HepG2 (cell line): ENCODE data around the gene FBN3. TPM values are rescaled to one million over a fixed set of nuclear protein-coding genes. Genes with fewer than 3 reads are reported as not detected.

ENCODE experiments used
- BRD4 ChIP-seq: sonication (generic); formaldehyde crosslinking; IDR thresholded peaks from 2 replicates; pipeline ENCODE4 v1.4.0; 2020; ENCODE audit warnings: missing genetic modification reagents
- CTCF ChIP-seq: sonication (generic); formaldehyde crosslinking; IDR thresholded peaks from 2 replicates; pipeline ENCODE4 v1.5.0; 2020; ENCODE audit warnings: mild to moderate bottlenecking, missing genetic modification reagents, moderate library complexity
- EZH2 ChIP-seq: conservative IDR thresholded peaks from 2 replicates; pipeline ENCODE4 v1.6.1; 2012; ENCODE audit warnings: mild to moderate bottlenecking, low read depth, low read length, moderate library complexity
- FOSL1 ChIP-seq: sonication (generic); formaldehyde crosslinking; IDR thresholded peaks from 2 replicates; pipeline ENCODE4 v1.9.0; 2021; ENCODE audit warnings: missing genetic modification reagents, borderline replicate concordance
- FOXM1 ChIP-seq: sonication (generic); formaldehyde crosslinking; IDR thresholded peaks from 2 replicates; pipeline ENCODE4 v1.5.0; 2020; ENCODE audit warnings: missing genetic modification reagents
- FOXO1 ChIP-seq: sonication (generic); formaldehyde crosslinking; IDR thresholded peaks from 2 replicates; pipeline ENCODE4 v1.4.0; 2020; ENCODE audit warnings: missing genetic modification reagents
- GABPA ChIP-seq, 2 experiments: IDR thresholded peaks; 2 replicates each; pipeline ENCODE4 v1.6.1; 2011 to 2016; ENCODE audit warnings: low read depth in 2 of 2, low read length in 1 of 2, missing biosample characterization in 1 of 2, missing genetic modification characterization in 1 of 2
- HNF4A ChIP-seq: sonication (generic); formaldehyde crosslinking; IDR thresholded peaks from 2 replicates; pipeline ENCODE4 v1.4.0; 2020; ENCODE audit warnings: missing genetic modification reagents
- MTA3 ChIP-seq: sonication (generic); formaldehyde crosslinking; IDR thresholded peaks from 2 replicates; pipeline ENCODE4 v1.4.0; 2020; ENCODE audit warnings: missing genetic modification reagents
- NCOA1 ChIP-seq: sonication (generic); formaldehyde crosslinking; IDR thresholded peaks from 2 replicates; pipeline ENCODE4 v1.9.0; 2021; ENCODE audit warnings: missing genetic modification reagents
- NR2F1 ChIP-seq, 2 experiments: fragments of 450-650 bp in 1 of 2; formaldehyde crosslinking in 1 of 2; IDR thresholded peaks; 2 replicates each; pipeline versions ENCODE4 v1.5.0 to v1.6.1; 2016 to 2020; ENCODE audit warnings: mild to moderate bottlenecking in 1 of 2, missing compliant biosample characterization in 1 of 2, missing genetic modification reagents in 1 of 2, moderate library complexity in 1 of 2
- SOX5 ChIP-seq: IDR thresholded peaks from 2 replicates; pipeline ENCODE4 v1.6.1; 2016; ENCODE audit warnings: borderline replicate concordance
- SOX6 ChIP-seq, 2 experiments: fragments of 450-650 bp in 1 of 2; sonication (generic) in 1 of 2; formaldehyde crosslinking in 1 of 2; IDR thresholded peaks; 2 replicates each; pipeline versions ENCODE4 v1.4.0 to v1.6.1; 2017 to 2020; ENCODE audit warnings: antibody characterized with exemption in 1 of 2, mild to moderate bottlenecking in 1 of 2, missing genetic modification reagents in 1 of 2
- ZC3H13 ChIP-seq: sonication (generic); formaldehyde crosslinking; IDR thresholded peaks from 2 replicates; pipeline ENCODE4 v1.8.1; 2023; ENCODE audit warnings: mild to moderate bottlenecking, missing genetic modification reagents, moderate library complexity
- ZNF234 ChIP-seq: sonication (generic); formaldehyde crosslinking; conservative IDR thresholded peaks from 2 replicates; pipeline ENCODE4 v1.5.1; 2020; ENCODE audit warnings: mild to moderate bottlenecking, missing genetic modification reagents
- ZNF263 ChIP-seq: sonication (generic); formaldehyde crosslinking; IDR thresholded peaks from 2 replicates; pipeline ENCODE4 v1.4.0; 2020; ENCODE audit warnings: missing genetic modification reagents
- ZNF564 ChIP-seq: sonication (generic); formaldehyde crosslinking; IDR thresholded peaks from 2 replicates; pipeline ENCODE4 v1.8.1; 2023; ENCODE audit warnings: mild to moderate bottlenecking, missing genetic modification reagents
- polyA plus RNA-seq, 8 experiments: library from polyadenylated mRNA; depleted of rRNA in 3 of 8; stranded (reverse) in 7 of 8; unstranded in 1 of 8; fragments of >200 nt; fragmentation: Illumina TruSeq in 4 of 8; extraction: Trizol in 4 of 8; gene quantifications; 2 replicates each; pipeline versions ENCODE4 v1.2.1 to v1.2.3, GENCODE V29; 2011 to 2016; ENCODE audit warnings: low read depth in 4 of 8, missing spikeins in 1 of 8, mixed read lengths in 1 of 8; ENCODE audit not compliant: insufficient read depth in 1 of 8
- total RNA-seq, 5 experiments: library from RNA; depleted of rRNA; stranded (reverse); fragments of >200 nt; fragmentation: Illumina TruSeq; extraction: Trizol; gene quantifications; 2 replicates each; pipeline ENCODE4 v1.2.3, GENCODE V29; 2016; ENCODE audit warnings: low read depth in 1 of 5
- TF ChIP-seq, protein P1 (sequence below): sonication (generic); formaldehyde crosslinking; IDR thresholded peaks from 2 replicates; pipeline ENCODE4 v1.4.0; 2020; ENCODE audit warnings: missing genetic modification reagents, borderline replicate concordance
- TF ChIP-seq, protein P2 (sequence below): sonication (generic); formaldehyde crosslinking; IDR thresholded peaks from 2 replicates; pipeline ENCODE4 v1.4.0; 2020; ENCODE audit warnings: missing genetic modification reagents

Gene FBN3
- total and polyA plus RNA-seq, 2 of the 13 experiments (the other 11 are each of a cell fraction or from before 2014, with no cell fraction given): 0.20 to 1.3 TPM

DNA sequence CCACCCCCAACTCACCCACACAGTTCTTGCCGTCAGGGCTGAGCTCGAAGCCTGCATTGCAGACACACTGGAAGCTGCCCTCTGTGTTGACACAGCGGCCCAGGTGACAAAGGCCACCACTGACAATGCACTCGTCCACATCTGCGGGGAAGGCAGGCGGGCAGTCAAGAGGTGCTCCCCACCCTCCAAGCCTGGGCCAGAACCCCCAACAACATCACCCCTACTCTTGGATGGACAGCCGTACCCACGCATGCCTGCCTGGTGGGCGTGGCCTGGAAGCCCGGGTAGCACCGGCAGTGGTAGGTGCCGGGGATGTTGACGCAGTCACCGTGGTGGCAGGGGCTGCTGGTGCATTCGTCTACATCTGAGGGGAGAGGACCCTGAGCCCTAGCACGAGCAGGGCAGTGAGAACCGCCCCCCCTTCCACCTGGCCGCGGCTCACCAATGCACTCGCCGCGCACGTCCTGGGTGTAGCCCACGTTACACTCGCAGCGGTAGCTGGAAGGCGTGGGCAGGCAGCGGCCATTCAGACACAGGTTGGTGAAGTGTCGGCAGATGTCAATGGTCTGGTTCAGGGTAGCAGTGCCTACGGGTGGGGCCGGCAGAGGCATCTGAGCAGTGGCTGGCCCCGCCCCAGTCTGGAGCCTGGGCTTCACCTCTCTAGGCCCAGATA lies 13.3 kb downstream of the FBN3 start (continued):
- TF ChIP-seq CTCF (CRISPR knock-in tag) (0 out of 2 replicates have a peak, but pooled peaks have one; percentile 11), ZC3H13 (CRISPR knock-in tag) (no peak), NR2F1 (CRISPR knock-in tag; IDR thresholded peaks at IDR 0.05) (peak in 1 of 2 experiments; percentile 50; a peak in 1 of 4 replicates), ZNF564 (CRISPR knock-in tag) (peak; percentile 35; the same call in 1 of the 2 replicates), BRD4 (CRISPR knock-in tag) (no peak), ZNF234 (CRISPR knock-in tag) (no peak), MTA3 (CRISPR knock-in tag) (no peak), EZH2 (no peak), SOX5 (CRISPR knock-in tag) (peak; percentile 53; the same call in 1 of the 2 replicates), HNF4A (CRISPR knock-in tag) (peak; percentile 46; the same call in 1 of the 2 replicates), SOX6 (IDR thresholded peaks at IDR 0.05) (no peak), SOX6 (CRISPR knock-in tag; IDR thresholded peaks at IDR 0.05) (peak; percentile 78), FOSL1 (no peak), NCOA1 (no peak), FOXM1 (CRISPR knock-in tag) (no peak), FOXO1 (CRISPR knock-in tag) (0 out of 2 replicates have a peak, but pooled peaks have one; percentile 7), GABPA (IDR thresholded peaks at IDR 0.05; ENCODE audit: low read depth, low read length) (no peak), GABPA (CRISPR knock-in tag; IDR thresholded peaks at IDR 0.05; ENCODE audit: low read depth) (no peak), ZNF263 (CRISPR knock-in tag) (peak; percentile 96)
- TF ChIP-seq, protein P1, sequence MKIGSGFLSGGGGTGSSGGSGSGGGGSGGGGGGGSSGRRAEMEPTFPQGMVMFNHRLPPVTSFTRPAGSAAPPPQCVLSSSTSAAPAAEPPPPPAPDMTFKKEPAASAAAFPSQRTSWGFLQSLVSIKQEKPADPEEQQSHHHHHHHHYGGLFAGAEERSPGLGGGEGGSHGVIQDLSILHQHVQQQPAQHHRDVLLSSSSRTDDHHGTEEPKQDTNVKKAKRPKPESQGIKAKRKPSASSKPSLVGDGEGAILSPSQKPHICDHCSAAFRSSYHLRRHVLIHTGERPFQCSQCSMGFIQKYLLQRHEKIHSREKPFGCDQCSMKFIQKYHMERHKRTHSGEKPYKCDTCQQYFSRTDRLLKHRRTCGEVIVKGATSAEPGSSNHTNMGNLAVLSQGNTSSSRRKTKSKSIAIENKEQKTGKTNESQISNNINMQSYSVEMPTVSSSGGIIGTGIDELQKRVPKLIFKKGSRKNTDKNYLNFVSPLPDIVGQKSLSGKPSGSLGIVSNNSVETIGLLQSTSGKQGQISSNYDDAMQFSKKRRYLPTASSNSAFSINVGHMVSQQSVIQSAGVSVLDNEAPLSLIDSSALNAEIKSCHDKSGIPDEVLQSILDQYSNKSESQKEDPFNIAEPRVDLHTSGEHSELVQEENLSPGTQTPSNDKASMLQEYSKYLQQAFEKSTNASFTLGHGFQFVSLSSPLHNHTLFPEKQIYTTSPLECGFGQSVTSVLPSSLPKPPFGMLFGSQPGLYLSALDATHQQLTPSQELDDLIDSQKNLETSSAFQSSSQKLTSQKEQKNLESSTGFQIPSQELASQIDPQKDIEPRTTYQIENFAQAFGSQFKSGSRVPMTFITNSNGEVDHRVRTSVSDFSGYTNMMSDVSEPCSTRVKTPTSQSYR: no peak
- TF ChIP-seq, protein P2, sequence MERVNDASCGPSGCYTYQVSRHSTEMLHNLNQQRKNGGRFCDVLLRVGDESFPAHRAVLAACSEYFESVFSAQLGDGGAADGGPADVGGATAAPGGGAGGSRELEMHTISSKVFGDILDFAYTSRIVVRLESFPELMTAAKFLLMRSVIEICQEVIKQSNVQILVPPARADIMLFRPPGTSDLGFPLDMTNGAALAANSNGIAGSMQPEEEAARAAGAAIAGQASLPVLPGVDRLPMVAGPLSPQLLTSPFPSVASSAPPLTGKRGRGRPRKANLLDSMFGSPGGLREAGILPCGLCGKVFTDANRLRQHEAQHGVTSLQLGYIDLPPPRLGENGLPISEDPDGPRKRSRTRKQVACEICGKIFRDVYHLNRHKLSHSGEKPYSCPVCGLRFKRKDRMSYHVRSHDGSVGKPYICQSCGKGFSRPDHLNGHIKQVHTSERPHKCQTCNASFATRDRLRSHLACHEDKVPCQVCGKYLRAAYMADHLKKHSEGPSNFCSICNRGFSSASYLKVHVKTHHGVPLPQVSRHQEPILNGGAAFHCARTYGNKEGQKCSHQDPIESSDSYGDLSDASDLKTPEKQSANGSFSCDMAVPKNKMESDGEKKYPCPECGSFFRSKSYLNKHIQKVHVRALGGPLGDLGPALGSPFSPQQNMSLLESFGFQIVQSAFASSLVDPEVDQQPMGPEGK (CRISPR knock-in tag): peak; percentile 75
